ENCODE measurements around the gene EMC1.
"Not testable (repeated sequence)": the region's sequence is repeated elsewhere in the genome, so short reads cannot be mapped to it uniquely, and the experiment has no call there.

Gene EMC1

DNA sequence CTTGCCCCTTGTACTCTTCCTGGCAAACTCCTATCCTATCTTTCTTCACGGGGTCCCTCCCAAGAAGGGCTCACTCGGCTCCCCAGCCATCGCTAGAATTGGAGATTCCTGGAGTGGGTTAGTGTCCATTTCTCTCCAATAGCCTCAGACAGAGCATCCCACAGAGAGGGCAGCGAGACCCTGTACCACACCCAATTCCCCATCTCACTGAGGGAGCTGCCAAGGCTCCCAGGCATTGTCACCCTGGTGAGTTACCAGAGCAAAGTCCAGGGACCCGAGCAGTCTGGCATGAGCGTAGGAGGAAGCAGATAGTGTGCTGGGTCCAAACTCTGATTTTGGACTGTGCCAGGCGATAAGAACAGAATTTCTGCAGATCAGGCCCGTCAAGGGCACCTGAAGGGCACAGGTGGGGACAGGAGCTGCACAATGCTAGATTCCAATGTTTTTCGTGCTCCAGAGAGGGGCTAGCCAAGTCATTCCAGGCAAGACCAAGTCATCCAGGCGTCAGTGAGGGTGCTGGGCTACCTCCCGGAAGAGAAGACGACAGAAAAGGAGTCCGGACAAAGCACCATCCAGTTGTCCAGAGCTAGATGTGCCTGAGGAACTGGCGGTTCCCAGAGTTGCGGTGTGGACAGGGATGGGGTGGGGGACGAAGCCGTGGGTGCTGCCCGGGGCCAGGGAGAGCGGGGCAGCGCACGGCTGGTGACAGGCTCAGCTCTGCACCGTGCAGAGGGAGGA is 22.0 kb upstream of the EMC1 start:
- no peaks in the 10 kb centered on the region for H3K27me3 ChIP-seq (replicated peaks; ENCODE audit: control insufficient read depth, insufficient read depth, low read length)
- no peak overlapping the region for H3K4me3 ChIP-seq (replicated peaks; ENCODE audit: low read depth, low read length)
- TF ChIP-seq, protein P1, sequence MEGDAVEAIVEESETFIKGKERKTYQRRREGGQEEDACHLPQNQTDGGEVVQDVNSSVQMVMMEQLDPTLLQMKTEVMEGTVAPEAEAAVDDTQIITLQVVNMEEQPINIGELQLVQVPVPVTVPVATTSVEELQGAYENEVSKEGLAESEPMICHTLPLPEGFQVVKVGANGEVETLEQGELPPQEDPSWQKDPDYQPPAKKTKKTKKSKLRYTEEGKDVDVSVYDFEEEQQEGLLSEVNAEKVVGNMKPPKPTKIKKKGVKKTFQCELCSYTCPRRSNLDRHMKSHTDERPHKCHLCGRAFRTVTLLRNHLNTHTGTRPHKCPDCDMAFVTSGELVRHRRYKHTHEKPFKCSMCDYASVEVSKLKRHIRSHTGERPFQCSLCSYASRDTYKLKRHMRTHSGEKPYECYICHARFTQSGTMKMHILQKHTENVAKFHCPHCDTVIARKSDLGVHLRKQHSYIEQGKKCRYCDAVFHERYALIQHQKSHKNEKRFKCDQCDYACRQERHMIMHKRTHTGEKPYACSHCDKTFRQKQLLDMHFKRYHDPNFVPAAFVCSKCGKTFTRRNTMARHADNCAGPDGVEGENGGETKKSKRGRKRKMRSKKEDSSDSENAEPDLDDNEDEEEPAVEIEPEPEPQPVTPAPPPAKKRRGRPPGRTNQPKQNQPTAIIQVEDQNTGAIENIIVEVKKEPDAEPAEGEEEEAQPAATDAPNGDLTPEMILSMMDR (IDR thresholded peaks at IDR 0.05; ENCODE audit: insufficient read depth, low read length, poor library complexity, severe bottlenecking): no peak
- no peaks in the 10 kb centered on the region for H3K36me3 ChIP-seq (ENCODE audit: control insufficient read depth, insufficient read depth, low read length)
- no peak for DNase-seq (ENCODE audit: extremely low read depth, insufficient read length)

DNA sequence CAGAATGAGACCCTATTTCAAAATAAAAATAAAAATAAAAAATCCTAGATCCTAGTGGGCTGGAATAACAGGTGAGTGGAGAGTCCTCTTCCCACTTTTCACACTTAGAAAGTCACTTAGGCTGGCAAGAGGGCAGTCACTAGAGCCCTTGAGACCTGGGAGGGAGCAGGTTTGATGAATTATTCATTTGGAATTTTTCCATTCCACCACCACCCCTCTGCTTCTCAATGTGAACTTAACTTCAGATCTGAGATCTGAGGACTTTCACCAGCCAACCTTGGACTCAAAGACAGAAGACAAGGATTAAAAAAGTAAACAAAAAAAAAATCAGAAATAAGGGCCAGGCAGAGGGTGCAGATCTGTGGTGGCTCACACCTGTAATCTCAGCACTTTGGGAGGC is 20.7 kb upstream of the EMC1 start:
- DNase-seq (ENCODE audit: extremely low read depth, insufficient read length): no peak
- Histone ChIP-seq H3K27me3 (replicated peaks; ENCODE audit: control insufficient read depth, insufficient read depth, low read length) (no peaks in the 10 kb centered on the region), H3K4me3 (replicated peaks; ENCODE audit: low read depth, low read length) (no peak overlapping the region), H3K36me3 (ENCODE audit: control insufficient read depth, insufficient read depth, low read length) (no peaks in the 10 kb centered on the region)
- TF ChIP-seq, protein P1 (IDR thresholded peaks at IDR 0.05; ENCODE audit: insufficient read depth, low read length, poor library complexity, severe bottlenecking): no peak

DNA sequence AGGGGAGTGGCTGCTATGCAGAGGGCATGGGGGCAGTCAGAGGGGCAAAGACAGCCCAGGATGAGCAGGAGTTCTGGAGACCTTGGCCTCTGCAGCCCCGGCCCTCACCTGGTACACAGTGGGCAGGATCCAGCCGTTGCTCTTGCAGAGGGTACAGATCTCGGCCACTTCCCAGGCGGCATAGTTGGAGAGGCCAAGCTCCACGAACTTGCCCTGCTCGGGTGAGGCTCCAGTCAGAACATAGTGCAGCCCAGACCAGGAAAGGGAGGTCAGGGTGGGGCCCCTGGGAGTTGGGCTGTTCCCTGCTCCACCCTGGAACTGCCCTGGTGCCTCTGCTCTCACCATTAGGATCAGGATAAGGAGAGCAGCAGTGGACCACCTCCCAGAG is 19.0 kb upstream of the EMC1 start:
- H3K27me3 ChIP-seq (replicated peaks; ENCODE audit: control insufficient read depth, insufficient read depth, low read length); DNase-seq (ENCODE audit: extremely low read depth, insufficient read length); H3K4me3 ChIP-seq (replicated peaks; ENCODE audit: low read depth, low read length); H3K36me3 ChIP-seq (ENCODE audit: control insufficient read depth, insufficient read depth, low read length): not testable (repeated sequence)

DNA sequence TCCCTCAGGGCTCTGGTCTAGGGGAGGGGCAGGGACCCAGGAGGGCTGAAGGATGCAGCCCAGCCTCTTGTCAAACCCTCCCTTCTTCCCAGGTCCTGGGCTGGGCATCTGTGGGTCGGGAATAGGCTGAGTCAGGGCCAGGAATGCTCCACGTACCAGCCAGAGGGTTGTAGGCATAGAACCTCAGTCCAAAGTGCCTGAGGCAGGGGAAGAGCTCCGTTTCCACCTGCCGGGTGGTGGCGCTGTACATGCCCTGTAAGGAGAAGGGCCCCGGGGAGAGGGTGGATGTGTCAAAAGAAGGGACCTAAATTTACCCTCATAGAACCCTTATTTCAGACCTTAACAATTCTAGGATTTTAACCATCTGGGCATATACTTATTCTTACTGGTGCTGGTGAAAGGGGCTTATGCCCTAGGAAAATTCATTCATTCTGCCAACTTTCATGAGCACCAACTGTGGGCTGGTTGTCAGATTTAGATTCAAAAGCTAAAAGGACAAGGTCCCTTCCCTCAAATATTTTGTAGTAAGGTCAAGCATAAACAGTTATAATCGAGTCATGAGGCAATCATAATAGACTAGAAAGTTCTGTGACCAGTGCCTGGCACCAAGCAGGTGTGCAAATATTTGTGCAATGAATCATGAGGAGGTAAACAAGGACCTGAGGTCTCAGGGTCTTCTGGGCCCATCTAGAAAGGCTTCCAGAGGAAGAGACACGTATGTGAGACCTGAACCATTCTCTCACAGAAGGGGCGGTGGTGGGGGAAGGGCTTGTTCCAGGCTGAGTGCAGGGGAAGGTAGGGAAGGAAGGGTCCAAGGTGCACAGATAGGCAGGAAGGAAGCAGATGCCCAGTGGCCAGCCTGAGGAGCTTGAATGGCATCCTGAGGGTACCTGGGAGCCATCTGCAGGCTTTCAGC is 18.4 kb upstream of the EMC1 start:
- not testable (repeated sequence) for H3K27me3 ChIP-seq (replicated peaks; ENCODE audit: control insufficient read depth, insufficient read depth, low read length)

DNA sequence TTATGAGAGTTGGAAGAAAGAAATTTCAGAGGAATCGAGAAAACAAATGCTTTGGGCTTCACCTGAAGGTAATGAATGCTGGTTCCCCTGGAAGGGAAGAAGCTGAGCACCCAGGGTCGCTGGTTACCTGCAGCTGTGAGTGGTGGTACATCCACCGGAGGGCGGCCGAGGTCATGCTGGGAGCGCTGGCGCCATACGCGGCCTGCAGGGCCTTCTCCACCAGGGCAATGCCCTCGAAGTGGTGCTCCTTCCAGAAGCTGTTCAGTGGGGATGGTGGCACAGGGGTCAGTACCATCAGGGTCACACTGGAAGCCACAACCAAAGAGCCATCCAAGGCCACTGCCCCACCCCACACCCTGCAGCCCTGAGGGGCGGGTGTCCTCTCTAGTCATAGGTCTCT is 17.1 kb upstream of the EMC1 start:
- DNase-seq (ENCODE audit: extremely low read depth, insufficient read length): no peak
- H3K27me3 ChIP-seq (replicated peaks; ENCODE audit: control insufficient read depth, insufficient read depth, low read length): no peaks in the 10 kb centered on the region
- no peak overlapping the region for H3K4me3 ChIP-seq (replicated peaks; ENCODE audit: low read depth, low read length)
- no peaks in the 10 kb centered on the region for H3K36me3 ChIP-seq (ENCODE audit: control insufficient read depth, insufficient read depth, low read length)
- TF ChIP-seq, protein P1 (IDR thresholded peaks at IDR 0.05; ENCODE audit: insufficient read depth, low read length, poor library complexity, severe bottlenecking): no peak

More for the DNA sequence above, 18.4 kb upstream of the EMC1 start:
- not testable (repeated sequence) for H3K36me3 ChIP-seq (ENCODE audit: control insufficient read depth, insufficient read depth, low read length); DNase-seq (ENCODE audit: extremely low read depth, insufficient read length); H3K4me3 ChIP-seq (replicated peaks; ENCODE audit: low read depth, low read length)

DNA sequence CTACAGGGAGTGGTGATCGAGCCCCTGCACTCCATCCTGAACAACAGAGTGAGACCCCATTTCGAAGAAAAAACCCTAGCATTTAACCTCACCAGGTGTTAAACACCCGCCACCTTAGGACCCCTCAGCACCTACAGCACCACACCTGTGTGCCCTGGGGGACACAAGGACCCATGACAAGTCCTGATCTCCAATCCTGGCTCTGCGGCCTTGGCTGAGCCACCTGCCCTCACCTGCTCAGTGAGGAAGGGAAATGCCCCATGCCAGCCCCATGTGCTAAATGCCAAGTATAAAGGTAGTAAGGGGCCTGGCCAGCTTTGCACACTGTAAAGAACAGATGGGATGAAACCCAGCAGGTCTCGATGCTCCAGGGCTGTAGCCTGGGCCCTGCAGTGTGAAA is 11.4 kb upstream of the EMC1 start:
- H3K36me3 ChIP-seq (ENCODE audit: control insufficient read depth, insufficient read depth, low read length): peaks cover 23% of the 10 kb centered on the region
- H3K4me3 ChIP-seq (replicated peaks; ENCODE audit: low read depth, low read length): no peak overlapping the region
- no peaks in the 10 kb centered on the region for H3K27me3 ChIP-seq (replicated peaks; ENCODE audit: control insufficient read depth, insufficient read depth, low read length)
- DNase-seq (ENCODE audit: extremely low read depth, insufficient read length): no peak
- TF ChIP-seq, protein P1 (IDR thresholded peaks at IDR 0.05; ENCODE audit: insufficient read depth, low read length, poor library complexity, severe bottlenecking): no peak
